GM21737 (cell line): Measurements from ENCODE around the gene TBC1D1.

Experiments used
- ATAC-seq: cut with Tn5 transposase; IDR thresholded peaks from one replicate; pipeline ENCODE4 v1.9.1; 2021; ENCODE audit warnings: mild to moderate bottlenecking, moderate library complexity; ENCODE audit not compliant: unreplicated experiment

Gene TBC1D1

GRCh38 chr4:38045289-38045988, 154.6 kb downstream of the TBC1D1 start:
- no peak for ATAC-seq

GRCh38 chr4:38046727-38047489, 156.0 kb downstream of the TBC1D1 start:
- ATAC-seq, result no peak

- no peak for ATAC-seq
These were observed 158.8 kb downstream of the TBC1D1 start for GRCh38 chr4:38049545-38050170.

GRCh38 chr4:38050560-38051350, 159.9 kb downstream of the TBC1D1 start:
- no peak for ATAC-seq

- ATAC-seq, result no peak
These were observed 164.7 kb downstream of the TBC1D1 start for GRCh38 chr4:38055566-38055965.

GRCh38 chr4:38056011-38056685, 165.3 kb downstream of the TBC1D1 start:
- no peak for ATAC-seq

GRCh38 chr4:38058151-38058550, 167.3 kb downstream of the TBC1D1 start:
- ATAC-seq, result no peak

- no peak for ATAC-seq
These were observed 170.0 kb downstream of the TBC1D1 start for GRCh38 chr4:38060829-38061431.

GRCh38 chr4:38062088-38062775, 171.3 kb downstream of the TBC1D1 start:
- ATAC-seq, result no peak

GRCh38 chr4:38062776-38063097, 171.9 kb downstream of the TBC1D1 start:
- no peak for ATAC-seq

- no peak for ATAC-seq
These were observed 174.3 kb downstream of the TBC1D1 start for GRCh38 chr4:38065176-38065575.

GRCh38 chr4:38065900-38066299, 175.0 kb downstream of the TBC1D1 start:
- ATAC-seq, result no peak

- no peak for ATAC-seq
These were observed 176.6 kb downstream of the TBC1D1 start for GRCh38 chr4:38067499-38067898.

GRCh38 chr4:38068107-38068506, 177.2 kb downstream of the TBC1D1 start:
- no peak for ATAC-seq

GRCh38 chr4:38069271-38069760, 178.4 kb downstream of the TBC1D1 start:
- peak; percentile 53 for ATAC-seq

- no peak for ATAC-seq
These were observed 181.0 kb downstream of the TBC1D1 start for GRCh38 chr4:38071801-38072431.

GRCh38 chr4:38072578-38072977, 181.7 kb downstream of the TBC1D1 start:
- ATAC-seq, result no peak

GRCh38 chr4:38073596-38074234, 182.8 kb downstream of the TBC1D1 start:
- no peak for ATAC-seq
